AG04450 (cell line): ENCODE measurements around the gene ENTPD3. TPM values are rescaled to one million over a fixed set of nuclear protein-coding genes. Genes with fewer than 3 reads are reported as not detected.

Experiments
- CTCF ChIA-PET: fragments of 300-600, 350-600 bp; formaldehyde crosslinking; extraction: SDS; loops from one replicate; lab custom pipeline; 2022; ENCODE audit warnings: antibody characterized with exemption, inconsistent platforms; lab: Charles Lee
- POLR2A ChIA-PET: fragments of 350-600 bp; formaldehyde crosslinking; extraction: SDS; loops from one replicate; lab custom pipeline; 2021; ENCODE audit warnings: antibody characterized with exemption, inconsistent platforms; lab: Yijun Ruan, JAX
- DNase-seq: peaks from one replicate; pipeline ENCODE4 v3.0.0-alpha.2; 2011; ENCODE audit warnings: low read depth, low spot score
- H3K27ac ChIP-seq: one replicate; pipeline ENCODE4 v1.5.1; 2012; ENCODE audit warnings: low read depth, low read length, control low read depth
- H3K27me3 ChIP-seq: one replicate; pipeline ENCODE4 v1.6.0; 2012; ENCODE audit warnings: low read length; ENCODE audit not compliant: control insufficient read depth, insufficient read depth
- H3K4me3 ChIP-seq: 2 replicates; pipeline ENCODE4 v1.5.1; 2011; ENCODE audit warnings: mild to moderate bottlenecking, low read depth, low read length, control low read depth
- H3K9me3 ChIP-seq: 2 replicates; pipeline ENCODE4 v1.5.1; 2012; ENCODE audit warnings: low read length; ENCODE audit not compliant: control insufficient read depth, insufficient read depth
- CTCF ChIP-seq: IDR thresholded peaks from 2 replicates; pipeline ENCODE4 v1.5.1; 2011; ENCODE audit warnings: low read depth, low read length, control low read depth, inconsistent platforms
- polyA plus RNA-seq: library from polyadenylated mRNA; depleted of rRNA; stranded (reverse); fragments of >200 nt; gene quantifications from 2 replicates; pipeline ENCODE4 v1.2.3, GENCODE V29; 2011

ENTPD3 gene
- polyA plus RNA-seq, 1 experiment = not detected

- no peaks in the 10 kb centered on the region for H3K27me3 ChIP-seq
- ChIA-PET POLR2A (interaction anchor here (0.6 kb wide), 1 partner anchor 1321 kb away, joined by 3 read pairs; no protein-coding TSS in a partner anchor), CTCF (no interaction called here)
- H3K27ac ChIP-seq = no peak overlapping the region
- H3K4me3 ChIP-seq = no peak overlapping the region
- DNase-seq = no peak
- no peaks in the 10 kb centered on the region for H3K9me3 ChIP-seq
- no peak for TF ChIP-seq CTCF
Measured at GRCh38 chr3:40463579-40463978, 76.6 kb downstream of the ENTPD3 start.

GRCh38 chr3:40464339-40465110 is 77.5 kb downstream of the ENTPD3 start:
- Histone ChIP-seq H3K9me3 (no peaks in the 10 kb centered on the region), H3K27me3 (no peaks in the 10 kb centered on the region), H3K4me3 (no peak overlapping the region), H3K27ac (no peak overlapping the region)
- no peak for TF ChIP-seq CTCF
- no peak for DNase-seq
- ChIA-PET CTCF (interaction anchor here (1.0 kb wide), 1 partner anchor 12 kb away, joined by 3 read pairs; no protein-coding TSS in a partner anchor), POLR2A (interaction anchor here (0.6 to 1.0 kb wide), 2 partner anchors 19 to 1322 kb away, joined by 3 read pairs; no protein-coding TSS in a partner anchor)

- DNase-seq = no peak
- POLR2A ChIA-PET = interaction anchor here (1.1 kb wide), 1 partner anchor 8 kb away, joined by 4 read pairs; the partner anchor contains the start of gene RPL14
Measured at GRCh38 chr3:40465111-40465407, 78.1 kb downstream of the ENTPD3 start.

GRCh38 chr3:40465456-40465855 is 78.5 kb downstream of the ENTPD3 start:
- Histone ChIP-seq H3K27me3 (no peaks in the 10 kb centered on the region), H3K9me3 (no peaks in the 10 kb centered on the region), H3K27ac (no peak overlapping the region), H3K4me3 (no peak overlapping the region)
- TF ChIP-seq CTCF = no peak
- DNase-seq = no peak
- POLR2A ChIA-PET = interaction anchor here (1.1 kb wide), 1 partner anchor 9 kb away, joined by 4 read pairs; the partner anchor contains the start of gene RPL14
- CTCF ChIA-PET = interaction anchor here (1.0 kb wide), 1 partner anchor 11 kb away, joined by 3 read pairs; no protein-coding TSS in a partner anchor

More at GRCh38 chr3:40465111-40465407, 78.1 kb downstream of the ENTPD3 start:
- TF ChIP-seq CTCF = no peak
- no peak overlapping the region for H3K4me3 ChIP-seq
- no peaks in the 10 kb centered on the region for H3K27me3 ChIP-seq
- H3K9me3 ChIP-seq = no peaks in the 10 kb centered on the region
- CTCF ChIA-PET = interaction anchor here (1.0 kb wide), 1 partner anchor 12 kb away, joined by 3 read pairs; no protein-coding TSS in a partner anchor
- no peak overlapping the region for H3K27ac ChIP-seq

GRCh38 chr3:40468018-40468417 is 81.0 kb downstream of the ENTPD3 start:
- POLR2A ChIA-PET = no interaction called here
- no peak overlapping the region for H3K4me3 ChIP-seq
- CTCF ChIA-PET = no interaction called here

More at GRCh38 chr3:40468018-40468417, 81.0 kb downstream of the ENTPD3 start:
- no peak overlapping the region for H3K27ac ChIP-seq
- H3K27me3 ChIP-seq = no peaks in the 10 kb centered on the region
- H3K9me3 ChIP-seq = no peaks in the 10 kb centered on the region
- TF ChIP-seq CTCF = no peak
- DNase-seq = no peak
